PFSK-1 (cell line): ENCODE data around the gene MBTD1.

ENCODE experiments used
- FOXP2 ChIP-seq: optimal IDR thresholded peaks from 2 replicates; pipeline ENCODE3; 2011; ENCODE audit warnings: borderline replicate concordance, control low read depth, inconsistent platforms; ENCODE audit not compliant: insufficient read depth; ENCODE audit errors: extremely low read length, extremely low read depth
- POLR2AphosphoS5 ChIP-seq: IDR thresholded peaks from 2 replicates; pipeline ENCODE4 v1.6.1; 2012; ENCODE audit warnings: low read depth, mild to moderate bottlenecking, control low read depth, low read length, moderate library complexity
- SIN3A ChIP-seq: IDR thresholded peaks from 2 replicates; pipeline ENCODE4 v1.6.1; 2012; ENCODE audit warnings: mild to moderate bottlenecking, low read length, moderate library complexity, borderline replicate concordance; ENCODE audit not compliant: insufficient read depth
- TAF1 ChIP-seq: IDR thresholded peaks from 2 replicates; pipeline ENCODE4 v1.6.1; 2012; ENCODE audit warnings: low read length, control low read depth, borderline replicate concordance; ENCODE audit not compliant: insufficient read depth
- TF ChIP-seq, protein P1 (sequence below), 2 experiments: IDR thresholded peaks; 2 replicates each; pipeline versions ENCODE4 v1.6.1 to v1.8.0; 2011 to 2012; ENCODE audit warnings: low read depth in 2 of 2, low read length in 2 of 2, control low read depth in 1 of 2, inconsistent platforms in 1 of 2, mild to moderate bottlenecking in 1 of 2, moderate library complexity in 1 of 2; ENCODE audit not compliant: insufficient read depth in 1 of 2

MBTD1 gene

DNA sequence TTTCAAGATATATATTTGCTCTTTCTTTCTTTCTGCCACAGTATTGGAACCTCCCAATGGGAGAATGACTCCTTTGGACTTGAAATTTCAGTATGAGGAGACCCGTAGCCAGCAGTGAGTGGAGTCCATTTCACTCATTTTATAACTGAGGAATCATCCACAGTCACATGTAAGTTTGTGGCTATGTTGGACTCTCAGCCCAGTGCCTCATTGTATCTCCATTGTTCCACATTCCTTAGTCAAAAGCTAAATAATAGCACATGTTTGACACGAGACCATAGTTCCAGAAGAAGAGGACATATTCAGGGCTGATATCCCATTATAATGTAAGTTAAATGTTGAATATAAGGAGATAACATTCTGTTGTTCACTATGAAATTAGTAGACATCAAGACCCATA lies 126.5 kb downstream of the MBTD1 start:
- no peak for TF ChIP-seq TAF1

DNA sequence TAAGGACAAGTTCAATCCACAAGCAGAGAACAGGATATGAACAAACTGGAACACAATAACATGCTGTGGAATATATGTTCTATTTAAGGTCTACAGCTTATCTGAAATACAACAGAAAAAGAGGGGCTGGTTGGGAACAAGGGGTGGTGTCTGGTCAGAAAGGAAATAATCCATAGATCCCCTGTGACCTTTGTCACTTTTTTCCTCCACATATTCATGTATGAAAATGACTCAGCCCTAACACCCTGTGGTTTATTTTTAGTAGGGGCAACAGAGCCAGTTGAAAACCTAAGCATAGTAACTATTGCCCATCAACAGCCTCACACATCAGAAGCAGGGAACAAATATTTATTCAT lies 126.9 kb downstream of the MBTD1 start:
- TF ChIP-seq FOXP2 (no peak), SIN3A (no peak), POLR2AphosphoS5 (no peak), TAF1 (no peak)
- TF ChIP-seq, protein P1, sequence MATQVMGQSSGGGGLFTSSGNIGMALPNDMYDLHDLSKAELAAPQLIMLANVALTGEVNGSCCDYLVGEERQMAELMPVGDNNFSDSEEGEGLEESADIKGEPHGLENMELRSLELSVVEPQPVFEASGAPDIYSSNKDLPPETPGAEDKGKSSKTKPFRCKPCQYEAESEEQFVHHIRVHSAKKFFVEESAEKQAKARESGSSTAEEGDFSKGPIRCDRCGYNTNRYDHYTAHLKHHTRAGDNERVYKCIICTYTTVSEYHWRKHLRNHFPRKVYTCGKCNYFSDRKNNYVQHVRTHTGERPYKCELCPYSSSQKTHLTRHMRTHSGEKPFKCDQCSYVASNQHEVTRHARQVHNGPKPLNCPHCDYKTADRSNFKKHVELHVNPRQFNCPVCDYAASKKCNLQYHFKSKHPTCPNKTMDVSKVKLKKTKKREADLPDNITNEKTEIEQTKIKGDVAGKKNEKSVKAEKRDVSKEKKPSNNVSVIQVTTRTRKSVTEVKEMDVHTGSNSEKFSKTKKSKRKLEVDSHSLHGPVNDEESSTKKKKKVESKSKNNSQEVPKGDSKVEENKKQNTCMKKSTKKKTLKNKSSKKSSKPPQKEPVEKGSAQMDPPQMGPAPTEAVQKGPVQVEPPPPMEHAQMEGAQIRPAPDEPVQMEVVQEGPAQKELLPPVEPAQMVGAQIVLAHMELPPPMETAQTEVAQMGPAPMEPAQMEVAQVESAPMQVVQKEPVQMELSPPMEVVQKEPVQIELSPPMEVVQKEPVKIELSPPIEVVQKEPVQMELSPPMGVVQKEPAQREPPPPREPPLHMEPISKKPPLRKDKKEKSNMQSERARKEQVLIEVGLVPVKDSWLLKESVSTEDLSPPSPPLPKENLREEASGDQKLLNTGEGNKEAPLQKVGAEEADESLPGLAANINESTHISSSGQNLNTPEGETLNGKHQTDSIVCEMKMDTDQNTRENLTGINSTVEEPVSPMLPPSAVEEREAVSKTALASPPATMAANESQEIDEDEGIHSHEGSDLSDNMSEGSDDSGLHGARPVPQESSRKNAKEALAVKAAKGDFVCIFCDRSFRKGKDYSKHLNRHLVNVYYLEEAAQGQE (IDR thresholded peaks at IDR 0.05; ENCODE audit: insufficient read depth in 1 of 2, low read depth in 2 of 2, low read length in 2 of 2), result no peak

DNA sequence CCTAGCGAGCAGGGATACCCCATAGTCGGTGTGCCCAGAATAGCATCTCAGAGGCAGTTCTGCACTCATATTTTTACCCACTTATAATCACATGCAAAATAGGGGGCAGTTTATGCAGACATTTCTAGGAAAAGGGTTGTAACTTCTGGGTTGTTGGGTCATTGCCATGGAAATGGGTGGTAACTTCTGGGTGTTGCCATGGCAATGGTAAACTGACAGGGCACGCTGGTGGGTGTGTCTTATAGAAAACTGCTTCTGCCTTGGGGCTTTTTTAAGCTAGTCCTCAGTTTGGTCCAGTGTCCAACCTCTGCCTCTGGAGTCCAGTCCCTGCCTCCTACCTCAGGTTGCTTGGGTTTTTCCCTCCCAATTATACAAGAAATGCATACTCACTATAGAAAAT lies 131.8 kb downstream of the MBTD1 start:
- TF ChIP-seq SIN3A (no peak), TAF1 (no peak), POLR2AphosphoS5 (no peak), FOXP2 (no peak)
- TF ChIP-seq, protein P1 (IDR thresholded peaks at IDR 0.05; ENCODE audit: insufficient read depth in 1 of 2, low read depth in 2 of 2, low read length in 2 of 2), result no peak
